Endometrial microvascular endothelial cells (primary cell): ENCODE measurements around the gene SH3BP4. TPM values are rescaled to one million over a fixed set of nuclear protein-coding genes. Genes with fewer than 3 reads are reported as not detected.

Source experiments
- in situ Hi-C: cut with HindIII; loops from 2 replicates; pipeline ENCODE4 v1.10.0; 2017; ENCODE audit warnings: low sequenced_read_pairs, low pct_unique_long_range_greater_than_20kb; ENCODE audit errors: inconsistent ontology term
- total RNA-seq: library from RNA; depleted of rRNA; stranded (reverse); fragments of >200 nt; gene quantifications from one replicate; pipeline ENCODE4 v1.2.3, GENCODE V29; 2015; ENCODE audit errors: inconsistent ontology term

SH3BP4 gene
- total RNA-seq, 1 donor from 2014 or later: 44.5 TPM

- in situ Hi-C loops: no loop called here
These were observed 10.0 kb downstream of the SH3BP4 start for GRCh38 chr2:234961784-234962183.

- in situ Hi-C loops: no loop called here
These were observed 12.2 kb downstream of the SH3BP4 start for GRCh38 chr2:234963773-234964615.

- in situ Hi-C loops: no loop called here
These were observed 13.0 kb downstream of the SH3BP4 start for GRCh38 chr2:234964631-234965461.

- in situ Hi-C loops: no loop called here
These were observed 14.5 kb downstream of the SH3BP4 start for GRCh38 chr2:234966340-234966739.

GRCh38 chr2:234967201-234967869, 15.5 kb downstream of the SH3BP4 start:
- in situ Hi-C loops: no loop called here

- in situ Hi-C loops: no loop called here
These were observed 16.0 kb downstream of the SH3BP4 start for GRCh38 chr2:234967870-234968208.

GRCh38 chr2:234968631-234969305, 17.0 kb downstream of the SH3BP4 start:
- in situ Hi-C loops: no loop called here

GRCh38 chr2:234969306-234970098, 17.7 kb downstream of the SH3BP4 start:
- in situ Hi-C loops: no loop called here

- in situ Hi-C loops: no loop called here
These were observed 18.3 kb downstream of the SH3BP4 start for GRCh38 chr2:234970099-234970440.

- in situ Hi-C loops: no loop called here
These were observed 18.7 kb downstream of the SH3BP4 start for GRCh38 chr2:234970477-234970882.

- in situ Hi-C loops: no loop called here
These were observed 19.7 kb downstream of the SH3BP4 start for GRCh38 chr2:234971496-234971895.

GRCh38 chr2:234973008-234973407, 21.2 kb downstream of the SH3BP4 start:
- in situ Hi-C loops: no loop called here

GRCh38 chr2:234974501-234975385, 22.9 kb downstream of the SH3BP4 start:
- in situ Hi-C loops: no loop called here

GRCh38 chr2:234975611-234976010, 23.8 kb downstream of the SH3BP4 start:
- in situ Hi-C loops: no loop called here

- in situ Hi-C loops: no loop called here
These were observed 24.8 kb downstream of the SH3BP4 start for GRCh38 chr2:234976479-234977227.

GRCh38 chr2:234977228-234977679, 25.4 kb downstream of the SH3BP4 start:
- in situ Hi-C loops: no loop called here
